Gastrocnemius medialis (tissue), 4 donors: Measurements from ENCODE around the gene COMP.

ENCODE experiments used
- POLR2A ChIP-seq, 2 donors: fragments of 450-650 bp; IDR thresholded peaks; one replicate each; pipeline ENCODE4 v1.6.1; 2017; ENCODE audit warnings: antibody characterized with exemption in 2 of 2, mild to moderate bottlenecking in 2 of 2, moderate library complexity in 2 of 2
- TF ChIP-seq, protein P1 (sequence below), 5 experiments: fragments of 450-650 bp in 3 of 5; fragments of 200-600 bp in 2 of 5; sonication (generic) in 2 of 5; IDR thresholded peaks in 4 of 5; conservative IDR thresholded peaks in 1 of 5; 1 replicate in 4 of 5; 2 replicates in 1 of 5; pipeline ENCODE4 v1.5.1; 2016 to 2019; ENCODE audit warnings: antibody characterized with exemption in 5 of 5, mild to moderate bottlenecking in 3 of 5, moderate library complexity in 3 of 5

DNA sequence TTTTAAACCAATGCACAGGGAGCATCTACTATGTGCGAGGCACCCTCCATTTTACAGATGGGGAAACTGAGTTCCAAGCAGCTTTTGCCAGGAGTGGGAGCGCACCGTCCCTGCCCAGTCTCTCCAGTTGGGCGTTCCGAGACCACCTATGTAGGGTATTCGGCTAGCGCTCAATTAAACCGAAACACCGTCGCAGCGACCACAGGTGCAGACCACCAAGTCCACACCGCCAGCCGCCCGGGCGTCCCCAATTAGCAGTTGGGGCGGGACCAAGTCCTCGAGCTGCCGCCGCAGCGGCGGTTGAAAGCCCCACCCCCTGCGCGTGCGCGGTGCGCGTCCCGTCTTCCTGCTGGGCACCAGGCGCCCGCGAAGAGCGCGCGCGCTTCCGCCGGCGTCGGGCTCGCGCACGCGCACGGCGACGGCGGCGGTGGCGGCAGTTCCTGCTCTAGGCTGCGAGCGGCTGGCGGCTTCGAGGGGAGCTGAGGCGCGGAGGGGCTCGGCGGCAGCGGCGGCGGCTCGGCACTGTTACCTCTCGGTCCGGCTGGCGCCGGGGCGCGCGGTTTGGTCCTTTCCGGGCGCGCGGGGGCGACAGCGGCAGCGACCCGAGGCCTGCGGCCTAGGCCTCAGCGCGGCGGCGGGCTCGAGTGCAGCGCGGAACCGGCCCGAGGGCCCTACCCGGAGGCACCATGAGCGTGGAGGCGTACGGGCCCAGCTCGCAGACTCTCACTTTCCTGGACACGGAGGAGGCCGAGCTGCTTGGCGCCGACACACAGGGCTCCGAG, 40.6 kb upstream of the COMP start, which contains the start of gene UPF1:
- TF ChIP-seq, protein P1, sequence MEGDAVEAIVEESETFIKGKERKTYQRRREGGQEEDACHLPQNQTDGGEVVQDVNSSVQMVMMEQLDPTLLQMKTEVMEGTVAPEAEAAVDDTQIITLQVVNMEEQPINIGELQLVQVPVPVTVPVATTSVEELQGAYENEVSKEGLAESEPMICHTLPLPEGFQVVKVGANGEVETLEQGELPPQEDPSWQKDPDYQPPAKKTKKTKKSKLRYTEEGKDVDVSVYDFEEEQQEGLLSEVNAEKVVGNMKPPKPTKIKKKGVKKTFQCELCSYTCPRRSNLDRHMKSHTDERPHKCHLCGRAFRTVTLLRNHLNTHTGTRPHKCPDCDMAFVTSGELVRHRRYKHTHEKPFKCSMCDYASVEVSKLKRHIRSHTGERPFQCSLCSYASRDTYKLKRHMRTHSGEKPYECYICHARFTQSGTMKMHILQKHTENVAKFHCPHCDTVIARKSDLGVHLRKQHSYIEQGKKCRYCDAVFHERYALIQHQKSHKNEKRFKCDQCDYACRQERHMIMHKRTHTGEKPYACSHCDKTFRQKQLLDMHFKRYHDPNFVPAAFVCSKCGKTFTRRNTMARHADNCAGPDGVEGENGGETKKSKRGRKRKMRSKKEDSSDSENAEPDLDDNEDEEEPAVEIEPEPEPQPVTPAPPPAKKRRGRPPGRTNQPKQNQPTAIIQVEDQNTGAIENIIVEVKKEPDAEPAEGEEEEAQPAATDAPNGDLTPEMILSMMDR (IDR thresholded peaks at IDR 0.05 in 4 of 5, conservative IDR thresholded peaks at IDR 0.05 in 1 of 5), result peak in 3 of 5 experiments; percentile 20 to 49 (median 23)
- TF ChIP-seq POLR2A (IDR thresholded peaks at IDR 0.05), result peak; percentile 78 to 90
